ENCODE measurements around the gene CHST1.

The CHST1 gene

GRCh38 chr11:45607995-45608394 lies 57.4 kb downstream of the CHST1 start:
- no peak for FAIRE-seq
- TF ChIP-seq POLR2AphosphoS5 (IDR thresholded peaks at IDR 0.05; ENCODE audit: low read depth, low read length), result no peak
- no peak for DNase-seq (ENCODE audit: insufficient read length)

GRCh38 chr11:45606514-45607281 lies 58.7 kb downstream of the CHST1 start:
- DNase-seq (ENCODE audit: insufficient read length), result no peak
- TF ChIP-seq TAF1 (IDR thresholded peaks at IDR 0.05; ENCODE audit: borderline replicate concordance, low read depth, low read length) (no peak), POLR2A (IDR thresholded peaks at IDR 0.05; ENCODE audit: low read depth, low read length) (no peak), POLR2AphosphoS5 (IDR thresholded peaks at IDR 0.05; ENCODE audit: low read depth, low read length) (no peak)
- no peak for FAIRE-seq

GRCh38 chr11:45605051-45605450 lies 60.4 kb downstream of the CHST1 start:
- DNase-seq (ENCODE audit: insufficient read length) (no peak), FAIRE-seq (no peak)
- TF ChIP-seq TAF1 (IDR thresholded peaks at IDR 0.05; ENCODE audit: borderline replicate concordance, low read depth, low read length) (no peak), POLR2AphosphoS5 (IDR thresholded peaks at IDR 0.05; ENCODE audit: low read depth, low read length) (no peak), POLR2A (IDR thresholded peaks at IDR 0.05; ENCODE audit: low read depth, low read length) (no peak)

- TF ChIP-seq POLR2AphosphoS5 (IDR thresholded peaks at IDR 0.05; ENCODE audit: low read depth, low read length) (no peak), POLR2A (IDR thresholded peaks at IDR 0.05; ENCODE audit: low read depth, low read length) (no peak), TAF1 (IDR thresholded peaks at IDR 0.05; ENCODE audit: borderline replicate concordance, low read depth, low read length) (no peak)
- no peak for DNase-seq (ENCODE audit: insufficient read length)
- no peak for FAIRE-seq
These were observed 61.3 kb downstream of the CHST1 start for GRCh38 chr11:45603946-45604682.

- TF ChIP-seq POLR2A (IDR thresholded peaks at IDR 0.05; ENCODE audit: low read depth, low read length), result no peak
- no peak for TF ChIP-seq TAF1 (IDR thresholded peaks at IDR 0.05; ENCODE audit: borderline replicate concordance, low read depth, low read length)
- TF ChIP-seq POLR2AphosphoS5 (IDR thresholded peaks at IDR 0.05; ENCODE audit: low read depth, low read length), result no peak
- no peak for DNase-seq (ENCODE audit: insufficient read length)
- FAIRE-seq, result no peak
These were observed 66.1 kb downstream of the CHST1 start for GRCh38 chr11:45599161-45599943.
